Measurements from ENCODE around the gene EPHB1. TPM values are rescaled to one million over a fixed set of nuclear protein-coding genes. Genes with fewer than 3 reads are reported as not detected.

EPHB1 gene
- total and polyA plus RNA-seq, 2 donors (not counting 3 experiments of a cell fraction or from before 2014, with no cell fraction given): 1.3 to 5.2 TPM

- no peak overlapping the region for H3K9ac ChIP-seq (replicated peaks; ENCODE audit: extremely low read depth, insufficient read depth, low read length)
- no peaks in the 10 kb centered on the region for H3K36me3 ChIP-seq (ENCODE audit: control insufficient read depth in 2 of 2, extremely low read depth in 1 of 2, insufficient read depth in 2 of 2, low read length in 2 of 2)
- no peaks in the 10 kb centered on the region for H3K27me3 ChIP-seq (ENCODE audit: control insufficient read depth in 2 of 2, insufficient read depth in 2 of 2, low read length in 2 of 2)
- dilution Hi-C loops (cut with MboI; ENCODE audit: extremely low pct_ligation_motif_present, low sequenced_read_pairs) (no loop called here), intact Hi-C loops (cut with micrococcal nuclease) (no loop called here)
- no peak overlapping the region for H2AFZ ChIP-seq (ENCODE audit: low read depth, low read length)
- BruUV-seq (replicated peaks): no TSS peak
- TF ChIP-seq MAX (IDR thresholded peaks at IDR 0.05; ENCODE audit: insufficient read depth, insufficient read length) (no peak), MYC (IDR thresholded peaks at IDR 0.05; ENCODE audit: low read depth, low read length) (no peak), JUN (IDR thresholded peaks at IDR 0.05; ENCODE audit: borderline replicate concordance, insufficient read depth, insufficient read length, low read depth) (no peak), EZH2 (IDR thresholded peaks at IDR 0.05; ENCODE audit: borderline replicate concordance, low read depth, low read length, severe bottlenecking) (no peak), POLR2A (IDR thresholded peaks at IDR 0.05; ENCODE audit: low read depth, low read length) (no peak), FOS (IDR thresholded peaks at IDR 0.05; ENCODE audit: borderline replicate concordance, insufficient read depth, low read length) (no peak), GATA2 (IDR thresholded peaks at IDR 0.05; ENCODE audit: insufficient read depth, insufficient read length, low read depth, low read length) (no peak), POLR2AphosphoS5 (IDR thresholded peaks at IDR 0.05; ENCODE audit: insufficient read depth, low read depth, low read length) (no peak), CTCF (IDR thresholded peaks at IDR 0.05; ENCODE audit: extremely low read depth in 1 of 2, insufficient read depth in 1 of 2, low read depth in 1 of 2, low read length in 2 of 2) (no peak)
- no peak for FAIRE-seq
- H3K4me3 ChIP-seq (replicated peaks in 1 of 3; ENCODE audit: insufficient read depth in 1 of 3, low read depth in 1 of 3, low read length in 3 of 3): no peak overlapping the region
- no peak overlapping the region for H3K4me2 ChIP-seq (ENCODE audit: insufficient read depth, low read length)
- H4K20me1 ChIP-seq (replicated peaks; ENCODE audit: control insufficient read depth, extremely low read depth, insufficient read depth, low read length): no peaks in the 10 kb centered on the region
- DNase-seq (ENCODE audit: low read depth, low spot score): no peak
- ChIA-PET CTCF (no interaction called here), POLR2A (interaction anchor here (1.0 kb wide), 1 partner anchor 24 kb away, joined by 3 read pairs; no protein-coding TSS in a partner anchor)
- no peaks in the 10 kb centered on the region for H3K4me1 ChIP-seq (ENCODE audit: control insufficient read depth, extremely low read depth, insufficient read depth, low read length)
- no peaks in the 10 kb centered on the region for H3K9me1 ChIP-seq (replicated peaks; ENCODE audit: control insufficient read depth, extremely low read depth, insufficient read depth, low read length)
- no peak overlapping the region for H3K27ac ChIP-seq (ENCODE audit: insufficient read depth, low read depth, low read length)
- no peaks in the 10 kb centered on the region for H3K79me2 ChIP-seq (ENCODE audit: control insufficient read depth, insufficient read depth, low read length)
- H3K9me3 ChIP-seq (replicated peaks; ENCODE audit: control insufficient read depth, insufficient read depth, low read length): no peaks in the 10 kb centered on the region
Observed at GRCh38 chr3:134822090-134822489, 27.0 kb downstream of the EPHB1 start.
